ENCODE data around the gene CDCP2.

The CDCP2 gene

DNA sequence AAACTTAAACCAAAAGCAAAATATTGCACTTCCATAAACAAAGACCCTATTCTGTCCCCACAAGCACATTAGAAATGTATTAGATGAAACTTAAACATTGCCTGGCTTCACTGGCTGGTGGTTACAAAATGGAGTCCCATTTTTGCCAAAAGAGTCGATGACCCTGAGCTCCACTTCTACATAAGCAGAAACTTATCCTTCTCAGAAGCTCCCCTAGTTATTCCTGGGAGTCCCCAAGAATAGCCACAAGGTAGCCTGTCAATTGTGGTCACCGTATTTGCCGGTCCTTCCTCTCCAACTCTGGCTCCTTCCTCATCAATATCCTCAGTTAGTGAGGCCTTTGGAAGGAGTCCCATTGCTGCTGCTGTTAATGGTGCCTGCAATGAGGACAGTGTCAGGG lies 37.3 kb downstream of the CDCP2 start:
- TF ChIP-seq SPI1 (IDR thresholded peaks at IDR 0.05; ENCODE audit: borderline replicate concordance, low read depth), result no peak
- no peak for TF ChIP-seq CTCF (IDR thresholded peaks at IDR 0.05; ENCODE audit: insufficient read depth, low read length)
- TF ChIP-seq POLR2AphosphoS5 (IDR thresholded peaks at IDR 0.05; ENCODE audit: low read depth), result no peak
- TF ChIP-seq REST (IDR thresholded peaks at IDR 0.05; ENCODE audit: insufficient replicate concordance, low read depth), result no peak
- TF ChIP-seq GABPA (IDR thresholded peaks at IDR 0.05; ENCODE audit: low read depth), result no peak

DNA sequence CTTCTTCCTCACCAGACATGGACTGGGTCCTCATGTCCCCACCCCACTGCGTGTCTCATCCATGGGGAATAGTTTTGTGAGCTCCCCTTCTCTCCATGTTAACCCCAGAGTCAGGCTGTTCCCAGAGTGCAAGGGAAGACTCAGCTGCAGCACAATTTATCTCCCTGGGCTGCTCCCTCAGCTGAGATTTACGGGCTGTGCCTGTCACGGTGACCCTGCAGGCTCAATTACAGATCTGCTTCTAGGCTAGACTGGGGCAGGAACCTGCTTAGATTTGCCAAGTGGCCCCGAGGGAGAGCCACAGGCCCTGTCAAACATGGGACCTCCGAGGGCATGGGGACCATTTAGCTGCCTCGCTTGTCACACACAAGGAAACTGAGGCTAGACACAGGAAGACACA lies 37.8 kb downstream of the CDCP2 start:
- no peak overlapping the region for H3K4me3 ChIP-seq (replicated peaks; ENCODE audit: insufficient read depth, low read length)
- DNase-seq (ENCODE audit: low read depth in 1 of 2, low spot score in 1 of 2), result no peak
- no peak overlapping the region for H3K27ac ChIP-seq (replicated peaks)
- no peak for TF ChIP-seq GABPA (IDR thresholded peaks at IDR 0.05; ENCODE audit: low read depth)
- TF ChIP-seq POLR2AphosphoS5 (IDR thresholded peaks at IDR 0.05; ENCODE audit: low read depth), result no peak
- TF ChIP-seq SPI1 (IDR thresholded peaks at IDR 0.05; ENCODE audit: borderline replicate concordance, low read depth), result no peak
- H3K27me3 ChIP-seq (ENCODE audit: insufficient read depth, poor library complexity, severe bottlenecking), result no peaks in the 10 kb centered on the region

More for the DNA sequence above, 37.3 kb downstream of the CDCP2 start:
- Histone ChIP-seq H3K27me3 (ENCODE audit: insufficient read depth, poor library complexity, severe bottlenecking) (no peaks in the 10 kb centered on the region), H3K4me3 (replicated peaks; ENCODE audit: insufficient read depth, low read length) (no peak overlapping the region), H3K27ac (replicated peaks) (no peak overlapping the region)
- no peak for DNase-seq (ENCODE audit: low read depth in 1 of 2, low spot score in 1 of 2)

DNA sequence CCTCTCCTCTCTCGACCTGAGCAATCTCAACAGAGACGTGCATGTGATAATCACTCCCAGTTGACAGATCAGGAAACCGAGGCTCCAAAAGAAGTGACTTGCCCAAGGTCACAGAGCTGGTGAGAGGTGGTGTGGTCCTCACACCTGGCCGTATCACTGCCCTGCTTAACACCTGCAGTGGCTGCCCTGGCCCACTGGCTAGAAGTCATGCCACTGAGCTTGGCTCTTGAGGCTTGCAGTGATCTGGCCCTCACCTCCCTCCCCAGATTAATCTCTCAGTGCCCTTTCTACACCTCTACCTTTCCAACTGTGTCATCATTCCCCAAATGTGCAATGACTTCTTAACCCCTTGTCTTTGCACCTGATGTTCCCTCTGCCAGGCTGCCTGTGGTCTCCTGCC lies 38.8 kb downstream of the CDCP2 start:
- Histone ChIP-seq H3K27me3 (ENCODE audit: insufficient read depth, poor library complexity, severe bottlenecking) (no peaks in the 10 kb centered on the region), H3K4me3 (replicated peaks; ENCODE audit: insufficient read depth, low read length) (no peak overlapping the region), H3K27ac (replicated peaks) (no peak overlapping the region)
- DNase-seq (ENCODE audit: low read depth in 1 of 2, low spot score in 1 of 2), result no peak
- TF ChIP-seq SPI1 (IDR thresholded peaks at IDR 0.05; ENCODE audit: borderline replicate concordance, low read depth) (no peak), REST (IDR thresholded peaks at IDR 0.05; ENCODE audit: insufficient replicate concordance, low read depth) (no peak), POLR2AphosphoS5 (IDR thresholded peaks at IDR 0.05; ENCODE audit: low read depth) (no peak), CTCF (IDR thresholded peaks at IDR 0.05; ENCODE audit: insufficient read depth, low read length) (no peak), GABPA (IDR thresholded peaks at IDR 0.05; ENCODE audit: low read depth) (no peak)

GRCh38 chr1:54112705-54113368 lies 40.0 kb downstream of the CDCP2 start:
- H3K4me3 ChIP-seq (replicated peaks; ENCODE audit: insufficient read depth, low read length), result no peak overlapping the region
- no peak for DNase-seq (ENCODE audit: low read depth in 1 of 2, low spot score in 1 of 2)
- H3K27me3 ChIP-seq (ENCODE audit: insufficient read depth, poor library complexity, severe bottlenecking), result no peaks in the 10 kb centered on the region
- no peak overlapping the region for H3K27ac ChIP-seq (replicated peaks)
- no peak for TF ChIP-seq POLR2AphosphoS5 (IDR thresholded peaks at IDR 0.05; ENCODE audit: low read depth)
- TF ChIP-seq CTCF (IDR thresholded peaks at IDR 0.05; ENCODE audit: insufficient read depth, low read length), result no peak
- no peak for TF ChIP-seq GABPA (IDR thresholded peaks at IDR 0.05; ENCODE audit: low read depth)
- no peak for TF ChIP-seq REST (IDR thresholded peaks at IDR 0.05; ENCODE audit: insufficient replicate concordance, low read depth)
